ENCODE measurements around the gene SMC5. TPM values are rescaled to one million over a fixed set of nuclear protein-coding genes. Genes with fewer than 3 reads are reported as not detected.

SMC5 gene
- total and polyA plus RNA-seq, 2 donors (not counting 1 experiment from before 2014, with no cell fraction given), result 8.9 to 82.1 TPM

DNA sequence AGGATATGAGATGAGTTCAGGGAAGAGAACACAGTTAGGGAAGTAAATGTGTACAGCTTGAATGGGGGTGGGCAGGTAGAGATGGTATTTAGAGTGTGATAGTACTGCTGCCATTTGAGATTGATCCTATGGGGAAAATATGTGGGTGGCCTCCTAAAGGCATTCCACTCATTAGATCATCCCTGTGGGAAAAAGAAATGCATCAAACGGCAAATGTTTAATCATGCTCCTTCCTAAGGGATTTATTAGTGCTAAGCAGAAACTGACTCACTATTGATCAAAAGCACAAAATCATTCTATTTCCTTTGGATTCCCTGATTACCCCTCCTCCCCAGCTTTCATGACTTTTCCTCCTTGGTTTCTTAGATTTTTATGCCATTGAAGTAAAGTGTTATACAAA, 36.4 kb upstream of the SMC5 start:
- Histone ChIP-seq H3K36me3 (replicated peaks in 1 of 2; ENCODE audit: control extremely low read depth in 1 of 2, control insufficient read depth in 1 of 2, extremely low read depth in 1 of 2, insufficient read depth in 2 of 2, low read length in 1 of 2) (no peaks in the 10 kb centered on the region), H2AFZ (ENCODE audit: insufficient read depth, low read depth, low read length, poor library complexity, severe bottlenecking) (no peak overlapping the region), H3K9me3 (ENCODE audit: control extremely low read depth in 1 of 3, control insufficient read depth in 2 of 3, insufficient read depth in 1 of 3, low read length in 2 of 3) (no peaks in the 10 kb centered on the region), H3K9ac (ENCODE audit: low read length) (no peak overlapping the region), H3K27ac (ENCODE audit: low read length in 2 of 2) (no peak overlapping the region), H3K4me3 (ENCODE audit: control extremely low read depth in 1 of 5, extremely low read depth in 1 of 5, insufficient read depth in 1 of 5, low read depth in 2 of 5, low read length in 4 of 5) (no peak overlapping the region), H3K27me3 (replicated peaks in 1 of 4; ENCODE audit: control extremely low read depth in 1 of 4, control insufficient read depth in 3 of 4, insufficient read depth in 4 of 4, low read length in 3 of 4) (no peaks in the 10 kb centered on the region), H3K79me2 (ENCODE audit: control insufficient read depth, insufficient read depth, low read length) (no peaks in the 10 kb centered on the region), H3K4me2 (replicated peaks; ENCODE audit: low read depth, low read length, poor library complexity, severe bottlenecking) (no peak overlapping the region), H3K4me1 (ENCODE audit: control insufficient read depth in 2 of 2, insufficient read depth in 2 of 2, low read length in 2 of 2) (no peaks in the 10 kb centered on the region), H4K20me1 (ENCODE audit: control insufficient read depth, insufficient read depth, low read length, poor library complexity, severe bottlenecking) (no peaks in the 10 kb centered on the region)
- no peak overlapping the region for H3K4me3 Mint-ChIP-seq
- TF ChIP-seq, protein P1, sequence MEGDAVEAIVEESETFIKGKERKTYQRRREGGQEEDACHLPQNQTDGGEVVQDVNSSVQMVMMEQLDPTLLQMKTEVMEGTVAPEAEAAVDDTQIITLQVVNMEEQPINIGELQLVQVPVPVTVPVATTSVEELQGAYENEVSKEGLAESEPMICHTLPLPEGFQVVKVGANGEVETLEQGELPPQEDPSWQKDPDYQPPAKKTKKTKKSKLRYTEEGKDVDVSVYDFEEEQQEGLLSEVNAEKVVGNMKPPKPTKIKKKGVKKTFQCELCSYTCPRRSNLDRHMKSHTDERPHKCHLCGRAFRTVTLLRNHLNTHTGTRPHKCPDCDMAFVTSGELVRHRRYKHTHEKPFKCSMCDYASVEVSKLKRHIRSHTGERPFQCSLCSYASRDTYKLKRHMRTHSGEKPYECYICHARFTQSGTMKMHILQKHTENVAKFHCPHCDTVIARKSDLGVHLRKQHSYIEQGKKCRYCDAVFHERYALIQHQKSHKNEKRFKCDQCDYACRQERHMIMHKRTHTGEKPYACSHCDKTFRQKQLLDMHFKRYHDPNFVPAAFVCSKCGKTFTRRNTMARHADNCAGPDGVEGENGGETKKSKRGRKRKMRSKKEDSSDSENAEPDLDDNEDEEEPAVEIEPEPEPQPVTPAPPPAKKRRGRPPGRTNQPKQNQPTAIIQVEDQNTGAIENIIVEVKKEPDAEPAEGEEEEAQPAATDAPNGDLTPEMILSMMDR (IDR thresholded peaks at IDR 0.05), result no peak
- no peak for TF ChIP-seq EZH2 (IDR thresholded peaks at IDR 0.05; ENCODE audit: borderline replicate concordance, insufficient read depth, low read depth, low read length, poor library complexity, severe bottlenecking)
- H3K27me3 Mint-ChIP-seq, result no peaks in the 10 kb centered on the region
- ATAC-seq (ENCODE audit: low read depth) (no peak), DNase-seq (no peak)
- no CpG with 5 or more reads among the region's 1 CpG for WGBS (ENCODE audit: insufficient coverage)
- intact Hi-C loops (cut with micrococcal nuclease), result no loop called here
- ChIA-PET CTCF (interaction anchor here (0.6 kb wide), 1 partner anchor 58 kb away, joined by 4 read pairs; no protein-coding TSS in a partner anchor), POLR2A (no interaction called here)
- H3K4me1 Mint-ChIP-seq, result no peaks in the 10 kb centered on the region
- H3K27ac Mint-ChIP-seq, result no peak overlapping the region
- no peaks in the 10 kb centered on the region for H3K9me3 Mint-ChIP-seq (ENCODE audit: insufficient read depth)

DNA sequence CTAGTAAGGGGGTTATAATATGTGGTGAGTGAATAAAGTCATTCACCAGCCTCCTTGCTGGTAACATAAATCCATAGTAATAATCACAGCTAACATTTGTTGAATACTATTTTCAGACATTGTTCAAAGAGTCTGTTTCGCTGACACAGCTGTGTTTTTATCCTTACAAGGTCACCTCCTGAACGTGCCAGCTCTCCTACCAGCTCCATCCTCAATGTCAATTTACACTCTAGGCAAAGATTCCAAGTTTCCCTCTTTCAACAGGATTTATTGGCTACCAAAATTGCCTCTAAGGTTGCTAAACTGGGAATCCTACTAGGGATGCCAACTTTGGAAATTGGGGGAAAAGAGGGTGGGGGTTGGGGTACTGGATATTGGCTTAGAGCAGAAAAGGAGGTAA, 30.7 kb upstream of the SMC5 start:
- Mint-ChIP-seq H3K27ac (no peak overlapping the region), H3K27me3 (peaks cover 4% of the 10 kb centered on the region), H3K9me3 (ENCODE audit: insufficient read depth) (no peaks in the 10 kb centered on the region), H3K4me3 (no peak overlapping the region), H3K4me1 (no peaks in the 10 kb centered on the region)
- H3K4me3 ChIP-seq (ENCODE audit: control extremely low read depth in 1 of 5, extremely low read depth in 1 of 5, insufficient read depth in 1 of 5, low read depth in 2 of 5, low read length in 4 of 5), result no peak overlapping the region
- intact Hi-C loops (cut with micrococcal nuclease), result no loop called here
- no peak for ATAC-seq (ENCODE audit: low read depth)
- H3K27me3 ChIP-seq (replicated peaks in 1 of 4; ENCODE audit: control extremely low read depth in 1 of 4, control insufficient read depth in 3 of 4, insufficient read depth in 4 of 4, low read length in 3 of 4), result no peaks in the 10 kb centered on the region
- ChIA-PET POLR2A (no interaction called here), CTCF (no interaction called here)
- H3K4me1 ChIP-seq (ENCODE audit: control insufficient read depth in 2 of 2, insufficient read depth in 2 of 2, low read length in 2 of 2), result no peaks in the 10 kb centered on the region
- no peak overlapping the region for H3K4me2 ChIP-seq (replicated peaks; ENCODE audit: low read depth, low read length, poor library complexity, severe bottlenecking)
- DNase-seq, result no peak
- H3K27ac ChIP-seq (ENCODE audit: low read length in 2 of 2), result no peak overlapping the region
- no peak overlapping the region for H2AFZ ChIP-seq (ENCODE audit: insufficient read depth, low read depth, low read length, poor library complexity, severe bottlenecking)
- H3K79me2 ChIP-seq (ENCODE audit: control insufficient read depth, insufficient read depth, low read length), result no peaks in the 10 kb centered on the region
- no peak overlapping the region for H3K9ac ChIP-seq (ENCODE audit: low read length)
- H3K9me3 ChIP-seq (ENCODE audit: control extremely low read depth in 1 of 3, control insufficient read depth in 2 of 3, insufficient read depth in 1 of 3, low read length in 2 of 3), result no peaks in the 10 kb centered on the region
- H4K20me1 ChIP-seq (ENCODE audit: control insufficient read depth, insufficient read depth, low read length, poor library complexity, severe bottlenecking), result no peaks in the 10 kb centered on the region
- TF ChIP-seq EZH2 (IDR thresholded peaks at IDR 0.05; ENCODE audit: borderline replicate concordance, insufficient read depth, low read depth, low read length, poor library complexity, severe bottlenecking), result no peak
- H3K36me3 ChIP-seq (replicated peaks in 1 of 2; ENCODE audit: control extremely low read depth in 1 of 2, control insufficient read depth in 1 of 2, extremely low read depth in 1 of 2, insufficient read depth in 2 of 2, low read length in 1 of 2), result no peaks in the 10 kb centered on the region
- WGBS (ENCODE audit: insufficient coverage), result 94% methylated on average over 2 of the region's 2 CpGs
